Adrenal gland (tissue), 5 donors: ENCODE results near the gene CFL1.

Source experiments
- POLR2A ChIP-seq, 2 donors: fragments of 450-650 bp; IDR thresholded peaks; one replicate each; pipeline ENCODE4 v1.6.1; 2017; ENCODE audit warnings: antibody characterized with exemption in 2 of 2, mild to moderate bottlenecking in 2 of 2, moderate library complexity in 1 of 2
- TF ChIP-seq, protein P1 (sequence below), 6 experiments: fragments of 450-650 bp in 4 of 6; fragments of 200-600 bp in 2 of 6; sonication (generic) in 1 of 6; IDR thresholded peaks; 1 replicate in 5 of 6; 2 replicates in 1 of 6; pipeline versions ENCODE4 v1.5.1 to v1.8.0; 2016 to 2021; ENCODE audit warnings: antibody characterized with exemption in 6 of 6, mild to moderate bottlenecking in 2 of 6, moderate library complexity in 1 of 6
- donor health status: DM: no; HTN: no; CAD: no.

DNA sequence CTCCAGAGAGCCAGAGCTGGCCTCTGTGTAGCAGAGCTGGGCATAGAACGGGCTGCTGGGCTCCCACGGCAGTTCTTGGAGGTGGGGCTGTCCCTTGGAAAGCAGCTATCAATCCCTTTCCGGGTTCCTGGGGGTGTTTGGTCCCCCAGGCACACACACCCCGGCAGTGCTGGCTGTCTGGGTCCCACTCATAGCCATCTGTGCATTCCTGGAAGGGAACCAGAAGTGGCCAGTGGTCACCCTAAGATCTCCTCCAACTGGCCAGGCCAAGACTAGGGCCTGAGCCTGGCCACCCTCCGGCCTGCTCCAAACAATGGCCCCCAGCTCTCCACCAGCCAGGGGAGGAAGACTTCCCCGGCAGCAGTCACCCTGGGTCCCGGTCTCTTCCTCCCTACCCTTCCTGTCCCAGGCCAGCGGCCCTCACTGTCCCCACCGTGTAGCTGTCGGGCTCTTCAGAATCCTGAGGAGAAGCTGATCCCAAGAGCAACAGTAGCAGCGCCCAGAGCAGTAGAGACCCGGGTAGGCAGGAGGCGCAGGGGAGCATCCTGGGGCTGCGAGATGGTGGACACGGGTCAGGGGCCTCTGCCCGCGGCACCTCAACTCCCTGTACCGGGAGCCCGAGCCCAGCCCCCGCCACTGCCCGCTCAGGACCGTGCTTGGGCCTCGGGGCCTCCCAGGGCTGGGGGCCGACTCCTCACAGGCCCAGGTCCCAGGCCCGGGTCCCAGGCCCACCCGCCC lies 14.0 kb upstream of the CFL1 start:
- no peak for TF ChIP-seq POLR2A (IDR thresholded peaks at IDR 0.05)
- TF ChIP-seq, protein P1, sequence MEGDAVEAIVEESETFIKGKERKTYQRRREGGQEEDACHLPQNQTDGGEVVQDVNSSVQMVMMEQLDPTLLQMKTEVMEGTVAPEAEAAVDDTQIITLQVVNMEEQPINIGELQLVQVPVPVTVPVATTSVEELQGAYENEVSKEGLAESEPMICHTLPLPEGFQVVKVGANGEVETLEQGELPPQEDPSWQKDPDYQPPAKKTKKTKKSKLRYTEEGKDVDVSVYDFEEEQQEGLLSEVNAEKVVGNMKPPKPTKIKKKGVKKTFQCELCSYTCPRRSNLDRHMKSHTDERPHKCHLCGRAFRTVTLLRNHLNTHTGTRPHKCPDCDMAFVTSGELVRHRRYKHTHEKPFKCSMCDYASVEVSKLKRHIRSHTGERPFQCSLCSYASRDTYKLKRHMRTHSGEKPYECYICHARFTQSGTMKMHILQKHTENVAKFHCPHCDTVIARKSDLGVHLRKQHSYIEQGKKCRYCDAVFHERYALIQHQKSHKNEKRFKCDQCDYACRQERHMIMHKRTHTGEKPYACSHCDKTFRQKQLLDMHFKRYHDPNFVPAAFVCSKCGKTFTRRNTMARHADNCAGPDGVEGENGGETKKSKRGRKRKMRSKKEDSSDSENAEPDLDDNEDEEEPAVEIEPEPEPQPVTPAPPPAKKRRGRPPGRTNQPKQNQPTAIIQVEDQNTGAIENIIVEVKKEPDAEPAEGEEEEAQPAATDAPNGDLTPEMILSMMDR (IDR thresholded peaks at IDR 0.05): no peak
